Stomach smooth muscle (tissue), 2 donors: ENCODE data around the gene STK17A.
"Not testable (repeated sequence)": the region's sequence is repeated elsewhere in the genome, so short reads cannot be mapped to it uniquely, and the experiment has no call there.

Experiments
- H3K27ac ChIP-seq: one replicate; pipeline ENCODE4 v1.7.0; 2013; ENCODE audit warnings: mild to moderate bottlenecking, low read length, inconsistent platforms
- H3K27me3 ChIP-seq, 2 donors: one replicate each; pipeline ENCODE4 v1.7.0; 2013; ENCODE audit warnings: low read length in 2 of 2; ENCODE audit not compliant: insufficient read depth in 2 of 2, control insufficient read depth in 1 of 2
- H3K36me3 ChIP-seq, 2 donors: one replicate each; pipeline ENCODE4 v1.7.0; 2013; ENCODE audit warnings: low read length in 2 of 2; ENCODE audit not compliant: control insufficient read depth in 2 of 2, insufficient read depth in 2 of 2
- H3K4me1 ChIP-seq: one replicate; pipeline ENCODE4 v1.7.0; 2013; ENCODE audit warnings: low read length; ENCODE audit not compliant: control insufficient read depth, insufficient read depth
- H3K4me3 ChIP-seq, 2 donors: one replicate each; pipeline ENCODE4 v1.7.0; 2013; ENCODE audit warnings: low read length in 2 of 2
- H3K9ac ChIP-seq, 2 donors: one replicate each; pipeline ENCODE4 v1.7.0; 2013; ENCODE audit warnings: low read length in 2 of 2, mild to moderate bottlenecking in 1 of 2
- H3K9me3 ChIP-seq, 2 donors: one replicate each; pipeline ENCODE4 v1.7.0; 2013; ENCODE audit warnings: low read length in 2 of 2; ENCODE audit not compliant: control insufficient read depth in 2 of 2
- donor health status: healthy.
- donor health status: Pancreatic carcinoma.

Gene STK17A

DNA sequence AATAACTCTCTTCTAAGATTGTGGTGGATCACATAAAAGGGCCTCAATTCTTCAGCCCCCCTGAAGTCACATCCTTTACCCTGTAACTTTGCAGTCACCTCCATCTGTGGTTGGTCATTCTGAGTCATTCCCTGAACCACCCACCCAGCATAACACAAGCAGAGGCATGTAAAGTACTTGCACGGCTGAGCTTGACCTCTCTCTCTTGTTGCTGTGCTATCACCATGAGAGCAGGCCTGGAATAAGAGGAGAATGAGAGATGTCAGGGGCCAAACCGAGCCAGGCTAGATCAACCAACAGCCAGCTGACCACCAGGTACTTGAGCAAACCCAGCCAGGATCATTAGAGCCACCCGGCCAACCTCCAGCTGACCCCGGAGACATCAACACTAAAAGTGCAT lies 13.5 kb upstream of the STK17A start:
- Histone ChIP-seq H3K27ac (no peak overlapping the region), H3K9me3 (no peaks in the 10 kb centered on the region), H3K4me1 (no peaks in the 10 kb centered on the region), H3K27me3 (no peaks in the 10 kb centered on the region), H3K36me3 (no peaks in the 10 kb centered on the region), H3K9ac (no peak overlapping the region), H3K4me3 (no peak overlapping the region)

- Histone ChIP-seq H3K27ac (no peak overlapping the region), H3K36me3 (no peaks in the 10 kb centered on the region), H3K9ac (no peak overlapping the region), H3K4me1 (no peaks in the 10 kb centered on the region), H3K27me3 (no peaks in the 10 kb centered on the region), H3K9me3 (no peaks in the 10 kb centered on the region), H3K4me3 (no peak overlapping the region)
Observed at GRCh38 chr7:43570688-43571365, 12.1 kb upstream of the STK17A start.

DNA sequence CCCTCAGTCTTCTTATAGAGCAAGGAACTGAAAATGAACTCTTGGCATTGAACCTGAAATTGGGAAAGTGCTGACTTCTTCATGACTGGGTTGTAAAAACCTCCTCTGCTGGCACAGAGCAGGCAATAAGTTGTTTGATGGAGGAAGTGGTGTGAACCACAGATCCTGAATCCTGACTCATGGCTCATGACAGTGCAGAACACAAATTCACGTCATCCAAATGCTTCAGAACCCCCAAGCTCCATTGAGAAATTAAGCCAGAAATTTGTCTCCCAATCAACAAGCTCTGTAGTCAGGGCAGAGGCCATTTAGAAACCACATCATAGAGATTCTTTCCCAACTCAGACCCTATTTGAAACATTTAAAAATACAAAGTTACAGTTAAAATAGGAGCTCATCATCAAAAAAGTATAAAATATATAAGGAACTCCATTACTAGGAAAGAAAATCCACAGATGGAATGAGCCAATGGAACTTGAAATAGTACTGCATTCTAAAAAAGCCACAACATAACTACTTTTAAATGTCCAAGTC lies 10.3 kb upstream of the STK17A start:
- Histone ChIP-seq H3K27ac (no peak overlapping the region), H3K27me3 (no peaks in the 10 kb centered on the region)

DNA sequence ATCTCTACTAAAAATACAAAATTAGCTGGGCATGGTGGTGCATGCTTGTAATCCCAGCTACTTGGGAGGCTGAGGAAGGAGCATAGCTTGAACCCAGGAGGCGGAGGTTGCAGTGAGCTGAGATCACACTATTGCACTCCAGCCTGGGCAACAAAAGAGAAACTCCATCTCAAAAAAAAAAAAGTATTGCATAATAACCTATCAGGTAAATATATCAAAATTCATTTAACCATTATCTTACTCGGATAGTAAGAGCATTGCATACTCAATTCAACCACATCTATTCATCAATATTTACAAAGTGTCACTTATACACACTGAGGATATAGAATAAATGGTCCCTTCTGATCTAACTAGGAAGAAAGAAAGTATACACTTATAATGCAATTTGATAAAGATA lies 9.1 kb upstream of the STK17A start:
- H3K27ac ChIP-seq, H3K9me3 ChIP-seq, H3K36me3 ChIP-seq, H3K4me3 ChIP-seq, H3K4me1 ChIP-seq, H3K9ac ChIP-seq, H3K27me3 ChIP-seq: not testable (repeated sequence)

More for the DNA sequence above, 10.3 kb upstream of the STK17A start:
- Histone ChIP-seq H3K4me1 (no peaks in the 10 kb centered on the region), H3K4me3 (no peak overlapping the region), H3K9me3 (no peaks in the 10 kb centered on the region), H3K9ac (no peak overlapping the region), H3K36me3 (no peaks in the 10 kb centered on the region)

DNA sequence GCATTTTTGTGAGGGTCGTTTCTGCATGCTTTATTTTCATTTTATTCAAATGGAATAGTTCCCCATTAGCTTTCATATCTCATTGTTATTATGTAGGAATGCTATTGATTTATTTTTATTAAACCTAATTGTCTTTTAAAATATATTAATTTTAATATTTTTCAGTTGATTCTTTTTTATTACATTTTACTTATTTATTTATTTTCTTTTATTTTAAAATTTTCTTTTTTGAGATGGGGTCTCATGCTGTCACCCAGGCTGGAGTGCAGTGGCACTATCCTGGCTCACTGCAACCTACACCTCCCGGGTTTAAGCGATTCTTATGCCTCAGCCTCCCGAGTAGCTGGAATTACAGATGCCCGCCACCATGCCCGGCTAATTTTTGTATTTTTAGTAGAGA lies 7.4 kb upstream of the STK17A start:
- no peaks in the 10 kb centered on the region for H3K9me3 ChIP-seq
- no peak overlapping the region for H3K9ac ChIP-seq
- H3K27me3 ChIP-seq: no peaks in the 10 kb centered on the region
- H3K36me3 ChIP-seq: no peaks in the 10 kb centered on the region
- no peak overlapping the region for H3K27ac ChIP-seq
- no peak overlapping the region for H3K4me3 ChIP-seq
- no peaks in the 10 kb centered on the region for H3K4me1 ChIP-seq

GRCh38 chr7:43576241-43576640 lies 6.7 kb upstream of the STK17A start:
- H3K4me3 ChIP-seq: no peak overlapping the region
- no peaks in the 10 kb centered on the region for H3K9me3 ChIP-seq
- H3K9ac ChIP-seq: no peak overlapping the region
- H3K27me3 ChIP-seq: no peaks in the 10 kb centered on the region
- no peak overlapping the region for H3K27ac ChIP-seq
- no peaks in the 10 kb centered on the region for H3K4me1 ChIP-seq
- H3K36me3 ChIP-seq: no peaks in the 10 kb centered on the region

DNA sequence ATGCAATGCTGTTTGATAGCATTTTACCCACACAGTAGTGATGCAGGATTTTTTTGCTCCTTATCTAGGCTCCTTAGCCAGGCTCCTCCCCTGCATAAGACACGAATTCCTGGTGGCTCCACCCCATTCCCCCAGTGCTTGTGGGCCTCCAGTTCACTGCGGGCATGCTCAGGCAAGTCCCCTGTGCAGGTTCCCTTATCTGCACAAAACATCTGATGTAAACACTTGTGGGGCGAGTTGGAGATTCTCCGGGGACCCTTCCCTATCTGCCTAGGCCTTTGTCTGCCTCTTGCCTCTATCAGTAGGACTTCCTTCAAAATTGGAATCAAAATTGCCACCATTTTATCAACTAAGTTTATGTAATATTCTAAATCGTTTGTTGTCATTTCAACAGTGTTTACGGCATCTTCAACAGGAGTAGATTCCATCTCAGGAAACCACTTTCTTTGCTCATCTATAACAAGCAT lies 5.4 kb upstream of the STK17A start:
- Histone ChIP-seq H3K27ac (no peak overlapping the region), H3K4me1 (peaks cover 2% of the 10 kb centered on the region), H3K9ac (no peak overlapping the region), H3K36me3 (no peaks in the 10 kb centered on the region), H3K4me3 (no peak overlapping the region), H3K27me3 (no peaks in the 10 kb centered on the region), H3K9me3 (no peaks in the 10 kb centered on the region)

DNA sequence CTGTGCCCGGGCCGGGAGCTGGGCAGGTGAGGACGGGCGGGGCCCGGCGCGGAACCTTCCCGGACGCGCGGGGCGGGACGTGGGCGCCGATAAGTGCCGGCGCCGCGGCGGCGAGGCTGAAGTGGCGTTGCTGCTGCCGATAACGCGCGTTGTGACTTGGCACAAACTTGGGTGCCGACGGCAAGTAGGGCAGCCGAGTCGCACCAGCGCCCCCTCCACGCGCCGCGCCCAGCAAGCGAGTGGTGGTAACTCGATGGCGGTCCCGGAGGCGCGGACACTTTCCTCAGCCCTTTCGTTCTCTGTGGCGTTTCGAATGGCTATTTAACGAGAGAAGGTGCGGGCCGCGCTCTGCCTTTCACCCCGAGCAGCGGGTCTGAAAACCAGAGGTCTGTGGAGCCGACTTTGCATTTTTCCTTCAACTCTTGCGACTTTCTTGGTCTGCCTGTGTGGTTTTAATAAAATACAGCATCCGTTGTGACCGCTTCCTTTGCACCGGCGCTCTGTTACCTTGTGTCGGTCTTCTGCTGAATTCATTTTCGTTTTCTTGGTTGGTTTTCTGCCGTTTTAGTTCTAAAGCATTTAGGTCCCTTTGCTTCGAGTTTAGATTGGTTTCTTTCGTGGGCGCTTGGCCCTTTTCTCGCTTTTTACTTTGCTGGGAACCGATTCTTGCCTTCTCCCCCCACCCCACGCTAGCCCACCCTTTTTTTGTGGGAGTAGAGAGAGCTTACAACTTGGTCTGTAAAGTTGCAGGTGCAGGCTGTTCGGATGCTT lies 701 bp downstream of the STK17A start:
- H3K27ac ChIP-seq: peak overlapping the region; percentile 66
- peak overlapping the region; percentile 90 to 91 for H3K4me3 ChIP-seq
- no peaks in the 10 kb centered on the region for H3K27me3 ChIP-seq
- H3K36me3 ChIP-seq: no peaks in the 10 kb centered on the region
- H3K9ac ChIP-seq: peak overlapping the region; percentile 79 to 83
- peaks cover 15% of the 10 kb centered on the region for H3K4me1 ChIP-seq
- H3K9me3 ChIP-seq: no peaks in the 10 kb centered on the region

DNA sequence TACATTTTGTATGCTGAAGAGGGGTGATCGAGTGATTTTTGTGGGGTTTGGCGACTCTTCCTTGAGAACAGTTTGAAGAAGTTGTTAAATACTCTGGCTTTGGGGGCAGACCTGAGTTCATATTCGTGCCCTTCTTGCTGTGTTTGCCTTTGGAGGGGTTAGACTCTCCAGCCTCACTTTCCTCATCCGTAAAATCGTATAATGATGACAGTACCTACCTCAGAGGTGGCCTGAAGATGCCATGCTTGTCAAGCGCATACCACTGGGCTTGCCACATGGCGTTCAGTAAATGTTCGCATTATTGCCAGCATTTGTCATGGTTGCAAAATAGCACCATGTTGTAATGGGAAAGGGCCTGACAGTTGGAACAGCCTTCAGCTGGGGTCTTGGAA lies 1.3 kb downstream of the STK17A start:
- no peaks in the 10 kb centered on the region for H3K9me3 ChIP-seq
- peak overlapping the region; percentile 79 to 83 for H3K9ac ChIP-seq
- H3K4me1 ChIP-seq: peaks cover 15% of the 10 kb centered on the region
- peak overlapping the region; percentile 66 for H3K27ac ChIP-seq
- H3K27me3 ChIP-seq: no peaks in the 10 kb centered on the region
- peak overlapping the region; percentile 90 to 91 for H3K4me3 ChIP-seq
- H3K36me3 ChIP-seq: no peaks in the 10 kb centered on the region

DNA sequence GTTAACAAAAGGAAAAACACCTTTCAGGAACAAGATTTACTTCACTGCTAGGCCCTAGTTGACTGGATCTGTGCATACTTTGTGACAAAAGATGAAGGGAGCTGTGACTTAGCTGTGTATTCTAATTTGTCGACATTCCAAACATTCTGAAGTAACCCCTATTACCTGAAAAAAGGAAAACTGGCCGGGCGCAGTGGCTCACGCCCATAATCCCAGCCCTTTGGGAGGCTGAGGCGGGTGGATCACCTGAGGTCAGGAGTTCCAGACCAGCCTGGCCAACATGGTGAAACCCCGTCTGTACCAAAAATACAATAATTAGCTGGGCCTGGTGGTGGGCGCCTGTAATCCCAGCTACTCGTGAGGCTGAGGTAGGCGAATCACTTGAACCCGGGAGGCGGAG lies 1.8 kb downstream of the STK17A start:
- not testable (repeated sequence) for H3K9me3 ChIP-seq, H3K27ac ChIP-seq, H3K36me3 ChIP-seq, H3K27me3 ChIP-seq
- Histone ChIP-seq H3K4me3 (peak overlapping the region in 1 of 2 donors; percentile 91), H3K9ac (peak overlapping the region in 1 of 2 donors; percentile 83), H3K4me1 (peaks cover 15% of the 10 kb centered on the region)

DNA sequence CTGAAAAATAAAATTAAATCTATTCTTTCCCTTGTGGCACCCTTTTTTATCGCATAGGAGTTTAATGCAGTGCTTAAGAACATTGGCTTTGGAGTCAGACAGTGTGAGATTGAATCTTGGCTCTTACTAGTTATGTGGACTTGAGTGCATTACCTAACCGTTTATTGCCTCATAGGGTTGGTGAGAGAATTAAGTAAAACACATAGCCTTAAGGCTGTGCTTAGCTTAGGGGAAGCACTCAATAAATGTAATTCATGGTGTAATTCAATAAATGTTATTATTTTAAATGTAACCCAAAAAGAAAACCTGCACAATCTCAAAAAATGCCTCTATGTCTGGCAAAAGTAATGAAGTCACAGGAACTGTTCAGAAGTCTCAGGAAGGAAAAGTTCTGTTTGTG lies 2.7 kb downstream of the STK17A start:
- no peak overlapping the region for H3K4me3 ChIP-seq

More for the DNA sequence above, 2.7 kb downstream of the STK17A start:
- peaks cover 15% of the 10 kb centered on the region for H3K4me1 ChIP-seq
- no peaks in the 10 kb centered on the region for H3K27me3 ChIP-seq
- H3K9ac ChIP-seq: no peak overlapping the region
- no peaks in the 10 kb centered on the region for H3K9me3 ChIP-seq
- no peak overlapping the region for H3K27ac ChIP-seq
- H3K36me3 ChIP-seq: no peaks in the 10 kb centered on the region
